GM18526 (cell line): ENCODE measurements around the gene FGF4.

Experiments used
- POLR2A ChIP-seq: IDR thresholded peaks from 3 replicates; pipeline ENCODE4 v1.6.1; 2011; ENCODE audit not compliant: insufficient read length; ENCODE audit errors: extremely low read depth

Gene FGF4

DNA sequence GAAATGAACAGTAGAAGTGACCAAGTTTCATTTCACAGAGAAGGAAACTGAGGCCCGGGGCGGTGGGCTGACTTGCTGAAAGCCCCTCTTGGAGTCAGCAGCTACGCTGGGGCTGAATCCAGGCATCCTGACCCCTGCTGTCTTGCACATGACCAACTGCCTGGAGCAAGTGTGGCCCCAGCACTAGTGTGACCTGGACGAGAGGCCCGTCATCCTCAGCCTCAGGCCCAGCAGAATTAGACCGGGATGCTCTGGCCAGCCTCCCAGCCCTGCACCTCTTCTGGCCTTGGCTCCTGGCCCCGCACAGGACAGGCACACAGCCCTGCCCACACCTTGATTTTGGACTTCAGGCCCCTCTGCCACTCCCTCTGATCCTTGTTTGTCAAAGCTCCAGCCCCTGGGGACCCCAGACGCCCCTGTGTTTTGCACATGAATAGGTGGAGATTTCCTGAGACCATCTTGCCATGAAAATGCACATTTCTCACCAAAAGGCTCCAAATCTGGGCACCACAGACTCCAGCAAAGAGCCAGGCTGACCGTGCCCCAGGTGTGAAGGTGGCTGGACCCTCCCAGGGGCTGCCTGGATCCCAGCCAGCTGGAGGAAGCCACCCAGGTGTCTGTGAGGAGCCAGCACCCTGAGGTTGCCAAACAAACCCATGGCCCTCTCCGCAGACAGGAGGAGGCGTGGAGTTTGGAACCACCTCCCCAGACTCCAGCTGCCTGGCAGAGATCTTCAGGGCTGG, 24.9 kb downstream of the FGF4 start:
- no peak for TF ChIP-seq POLR2A

DNA sequence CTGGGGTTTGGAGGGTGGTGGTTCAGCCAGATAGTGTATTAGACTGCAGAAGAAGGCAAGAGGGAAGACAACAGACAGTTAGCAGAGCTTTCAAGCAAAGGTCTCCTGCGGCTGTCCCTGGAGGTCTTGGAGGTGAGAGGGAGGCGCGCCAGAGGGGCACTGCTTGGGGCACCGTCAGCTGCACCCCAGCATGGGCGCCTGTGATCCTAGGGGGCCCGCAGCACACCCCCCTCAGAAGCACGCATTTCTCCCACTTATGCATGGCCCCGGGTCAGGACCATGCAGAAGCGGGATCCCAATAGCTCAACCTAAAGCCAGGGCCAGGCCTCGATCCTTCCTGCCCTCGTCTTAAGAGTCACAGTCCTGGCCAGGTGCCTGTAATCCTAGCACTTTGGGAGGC, 26.5 kb downstream of the FGF4 start:
- TF ChIP-seq POLR2A = no peak

DNA sequence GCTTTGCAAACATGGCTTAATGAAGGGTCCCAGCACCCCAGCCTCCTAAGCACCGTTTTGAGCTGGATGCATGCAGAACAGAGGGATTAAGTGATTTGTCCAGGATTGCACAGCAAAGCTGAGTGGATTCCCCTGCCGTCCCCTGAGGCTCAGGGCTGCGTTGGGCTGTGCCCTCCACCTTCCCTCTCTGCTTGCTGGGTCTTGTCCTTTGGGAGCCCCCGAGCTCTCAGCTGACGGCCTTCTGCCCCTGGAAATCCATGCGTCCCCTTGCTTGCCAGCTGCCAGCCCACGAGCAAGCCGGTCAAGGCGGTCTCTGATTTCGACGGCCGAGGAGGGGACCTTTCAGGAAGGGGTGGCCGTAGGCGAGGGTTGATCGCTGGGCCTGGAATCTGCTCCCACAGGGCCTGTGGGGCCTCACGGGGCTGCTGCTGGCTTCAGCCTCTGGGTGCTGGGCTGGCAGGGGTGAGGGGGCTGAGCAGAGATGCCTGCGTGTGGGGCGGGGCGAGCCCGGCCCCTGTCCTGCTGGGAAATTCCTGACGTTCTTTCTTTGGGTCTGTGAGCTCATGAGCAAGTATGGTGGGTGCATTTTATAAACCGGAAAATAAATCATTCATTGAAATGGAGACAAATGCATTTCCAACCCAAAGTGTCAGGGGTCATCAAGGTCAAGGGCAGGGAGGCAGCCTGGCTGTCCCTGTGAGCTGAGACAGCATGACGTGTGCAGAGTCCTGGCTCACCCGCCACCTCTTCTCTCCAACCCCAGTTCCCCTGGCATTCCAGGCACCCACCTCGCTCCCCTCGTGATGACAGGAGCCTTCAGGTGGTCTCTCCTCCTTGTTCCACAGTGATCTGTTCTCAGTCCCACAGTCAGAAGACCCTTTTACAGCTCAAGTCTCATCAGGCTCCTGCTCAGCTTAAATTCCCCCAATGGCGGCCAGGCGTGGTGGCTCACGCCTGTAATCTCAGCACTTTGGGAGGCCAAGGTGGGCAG, 28.1 kb downstream of the FGF4 start:
- no peak for TF ChIP-seq POLR2A

DNA sequence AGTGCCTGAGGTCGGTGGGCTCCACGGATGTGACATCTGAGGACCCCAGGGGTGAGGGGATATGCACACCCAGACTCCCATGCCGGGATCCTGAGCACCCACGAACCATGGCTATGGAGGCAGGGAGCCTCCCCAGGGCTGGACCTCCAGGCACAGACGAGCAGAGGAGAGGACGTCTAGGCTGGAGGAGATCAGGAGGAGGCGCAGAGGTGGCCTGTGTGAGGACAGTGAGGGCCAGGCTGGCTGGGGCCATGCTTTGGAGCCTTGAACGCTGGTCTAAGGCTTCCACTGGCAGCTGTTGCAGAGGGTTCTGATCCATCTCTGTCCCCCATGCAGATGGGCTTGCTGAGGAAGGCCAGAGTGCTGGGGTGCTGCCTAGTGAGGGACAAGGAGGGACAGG, 29.0 kb downstream of the FGF4 start:
- TF ChIP-seq POLR2A = no peak

DNA sequence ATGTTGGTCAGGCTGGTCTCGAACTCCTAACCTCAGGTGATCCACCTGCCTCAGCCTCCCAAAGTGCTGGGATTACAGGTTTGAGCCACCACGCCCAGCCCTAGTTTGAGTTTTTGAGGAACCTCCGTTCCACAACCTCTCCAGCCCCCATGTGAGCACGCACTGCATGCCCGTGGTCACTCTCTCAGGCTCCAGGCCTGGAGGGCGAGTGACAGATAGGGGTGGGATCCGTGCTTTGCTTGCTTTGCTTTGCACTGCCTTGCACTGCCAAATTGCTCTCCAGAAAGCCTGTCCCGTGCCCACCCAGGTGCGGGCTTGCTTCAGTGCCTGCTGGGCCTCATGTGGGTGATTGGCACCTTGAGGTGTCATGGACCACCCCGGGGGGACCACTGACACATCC, 29.9 kb downstream of the FGF4 start:
- TF ChIP-seq POLR2A = no peak

DNA sequence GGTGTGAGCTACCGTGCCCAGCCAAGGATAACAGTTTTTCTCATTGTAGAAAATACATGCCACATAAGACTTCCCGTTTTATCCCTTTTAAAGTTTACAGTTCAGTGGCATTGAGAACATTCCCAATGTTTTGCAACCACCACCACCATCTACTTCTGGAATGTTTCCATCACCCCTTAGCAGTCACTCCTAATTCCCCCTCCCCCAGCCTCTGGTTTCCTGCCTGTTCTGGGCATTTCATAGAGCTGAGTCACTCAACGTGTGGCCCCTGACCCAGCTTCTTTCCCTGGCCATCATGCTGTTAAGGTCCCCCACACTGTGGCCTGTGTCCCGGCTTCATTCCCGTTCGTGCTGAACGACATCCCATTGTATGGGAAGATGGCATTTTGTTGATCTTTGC, 30.7 kb downstream of the FGF4 start:
- TF ChIP-seq POLR2A = no peak

DNA sequence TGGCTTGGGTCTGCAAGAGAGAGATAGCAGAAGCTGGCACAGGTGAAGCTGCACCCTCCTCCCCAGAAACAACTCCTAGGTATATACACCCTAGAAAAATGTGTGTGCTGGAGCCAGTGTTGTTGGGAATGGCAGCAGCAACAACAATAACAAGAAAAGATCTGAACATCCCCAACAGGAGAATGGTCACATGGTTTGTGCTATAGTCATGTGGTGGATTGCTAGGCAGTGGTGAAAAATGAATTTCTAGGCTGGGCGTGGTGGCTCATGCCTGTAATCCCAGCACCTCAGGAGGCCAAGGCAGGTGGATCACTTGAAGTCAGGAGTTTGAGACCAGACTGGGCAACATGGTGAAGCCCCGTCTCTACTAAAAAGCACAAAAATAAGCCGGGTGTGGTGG, 40.3 kb downstream of the FGF4 start:
- no peak for TF ChIP-seq POLR2A

DNA sequence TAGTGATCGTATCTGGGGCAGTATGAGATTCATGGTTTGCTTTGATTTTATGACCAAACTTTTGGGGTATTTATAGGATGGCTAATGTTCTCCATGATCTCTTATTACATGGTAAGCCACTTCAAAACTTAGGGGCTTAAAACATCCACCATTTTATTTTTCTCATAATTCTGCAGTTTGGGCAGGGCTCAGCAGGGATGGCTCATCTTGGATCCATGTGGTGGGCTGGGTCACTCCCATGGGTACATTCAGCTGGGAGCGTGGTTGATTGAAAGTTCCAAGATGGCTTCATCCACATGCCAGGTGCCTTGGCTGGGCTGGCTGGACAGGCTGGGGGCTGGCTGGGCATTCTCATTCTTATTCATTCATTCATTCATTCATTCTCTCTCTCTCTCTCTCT, 40.8 kb downstream of the FGF4 start:
- no peak for TF ChIP-seq POLR2A

DNA sequence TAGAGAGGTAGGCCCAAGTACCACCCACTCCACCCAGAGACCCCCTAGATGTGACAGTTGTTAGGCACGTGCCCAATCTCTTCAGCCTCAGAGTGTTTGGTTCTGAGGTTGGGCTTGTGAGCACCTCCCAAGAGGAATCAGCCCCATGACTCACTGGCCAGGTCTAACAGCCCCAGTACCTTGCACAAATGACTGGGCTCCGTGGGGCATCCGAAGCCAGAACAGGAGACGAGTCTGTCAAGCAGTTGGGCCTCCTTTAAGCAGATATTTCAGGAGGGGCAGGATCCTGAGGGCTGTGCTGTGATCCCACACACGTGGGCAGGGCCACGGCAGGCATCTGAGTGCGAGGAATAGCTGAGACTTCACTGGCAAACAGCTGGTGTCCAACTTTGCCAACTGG, 42.2 kb downstream of the FGF4 start:
- TF ChIP-seq POLR2A = no peak

DNA sequence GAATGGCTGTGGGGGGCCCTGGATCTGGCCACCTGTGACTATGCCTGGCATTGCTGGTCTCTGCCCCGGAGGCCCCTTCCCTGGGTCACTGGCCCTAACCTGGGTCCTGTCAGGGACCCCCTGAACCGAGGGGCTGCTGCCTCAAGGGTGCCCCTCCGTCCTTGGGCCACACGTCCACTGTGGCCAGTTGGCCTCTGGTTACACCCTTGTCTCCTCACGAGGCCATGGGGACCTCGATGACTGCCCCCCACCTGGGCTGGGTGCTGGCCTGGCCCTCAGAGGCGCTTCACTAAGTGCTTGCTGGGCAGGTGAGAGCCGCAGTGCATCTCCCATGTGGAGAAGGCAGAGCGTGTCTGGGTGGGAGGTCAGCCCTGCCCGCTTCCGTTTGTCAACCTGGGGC, 44.0 kb downstream of the FGF4 start:
- TF ChIP-seq POLR2A = no peak

DNA sequence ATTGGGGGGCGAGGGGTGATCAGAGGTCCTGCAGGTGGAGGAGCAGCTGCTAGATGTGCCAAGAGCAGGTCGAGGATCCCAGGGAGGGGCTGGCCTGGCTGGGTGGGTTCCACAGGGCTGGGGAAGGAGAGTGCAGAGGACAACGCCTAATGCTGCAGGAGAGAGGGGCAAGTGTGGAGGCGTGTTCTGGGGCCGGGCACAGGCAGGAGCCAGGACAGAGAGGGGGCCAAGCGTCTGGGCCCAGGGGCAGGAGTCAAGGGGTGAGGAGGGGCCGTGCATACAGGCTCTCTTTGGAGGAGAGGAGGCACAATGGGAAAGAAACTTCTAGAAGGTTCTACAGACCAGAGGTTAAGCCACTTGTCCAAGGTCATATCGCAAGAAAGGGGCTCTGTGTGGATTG, 44.6 kb downstream of the FGF4 start:
- no peak for TF ChIP-seq POLR2A

DNA sequence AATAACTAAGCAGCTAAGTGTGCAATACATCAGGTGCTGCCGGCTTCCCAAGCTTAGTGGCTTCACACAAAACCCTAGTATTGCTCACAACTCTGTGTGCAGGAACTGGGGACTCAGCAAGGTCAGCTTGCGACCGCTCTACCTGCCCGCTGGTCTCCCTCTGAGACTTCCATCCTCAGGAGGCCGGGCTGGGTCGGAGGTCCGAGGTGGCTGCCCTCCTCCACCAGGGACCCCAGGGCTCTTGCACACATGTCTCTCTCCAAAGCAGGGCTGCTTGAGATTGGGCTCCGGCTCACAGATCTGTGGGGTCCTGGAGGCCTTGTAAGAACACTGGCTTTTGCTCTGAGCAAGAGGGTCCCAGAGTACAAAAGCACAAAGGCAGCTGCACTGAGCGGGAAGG, 45.9 kb downstream of the FGF4 start:
- no peak for TF ChIP-seq POLR2A

DNA sequence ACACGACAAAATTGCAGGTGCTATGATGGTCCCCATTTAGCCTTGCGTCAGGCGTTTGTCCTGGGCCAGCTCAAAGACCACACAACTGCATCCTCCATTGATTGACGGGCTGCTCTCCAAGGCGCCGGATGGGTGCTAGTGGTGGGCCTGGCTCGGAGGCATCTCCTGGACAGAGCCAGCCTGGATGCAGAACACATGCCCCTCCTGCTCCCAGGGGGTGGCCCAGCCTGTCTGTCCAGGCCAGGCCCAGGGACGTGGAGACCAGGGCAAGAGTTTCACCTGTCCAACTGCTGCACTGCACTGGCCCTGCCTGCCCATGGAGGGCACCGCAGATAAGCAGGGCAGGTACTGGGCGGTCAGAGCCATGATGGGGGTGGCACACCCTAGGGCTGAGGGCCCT, 47.9 kb downstream of the FGF4 start:
- no peak for TF ChIP-seq POLR2A

DNA sequence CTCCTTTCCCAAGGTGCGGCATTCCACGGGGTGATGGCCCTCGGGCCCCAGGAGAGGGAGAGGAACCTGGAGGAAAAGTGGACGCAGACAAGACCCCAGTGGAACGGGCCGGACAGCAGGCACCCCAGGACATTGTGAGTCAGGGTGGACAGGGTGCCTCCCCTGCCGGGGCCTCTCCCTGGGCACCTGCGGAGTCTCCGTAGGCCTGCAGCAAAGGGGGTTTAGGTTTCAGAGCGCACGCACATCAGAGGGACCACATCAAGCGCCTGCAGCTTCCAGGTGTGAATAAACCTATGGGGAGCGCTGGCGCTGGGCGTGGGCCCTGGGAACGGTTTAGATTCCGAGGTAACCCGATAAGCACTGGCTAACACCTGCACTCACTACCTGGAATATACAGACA, 48.7 kb downstream of the FGF4 start:
- TF ChIP-seq POLR2A = no peak

DNA sequence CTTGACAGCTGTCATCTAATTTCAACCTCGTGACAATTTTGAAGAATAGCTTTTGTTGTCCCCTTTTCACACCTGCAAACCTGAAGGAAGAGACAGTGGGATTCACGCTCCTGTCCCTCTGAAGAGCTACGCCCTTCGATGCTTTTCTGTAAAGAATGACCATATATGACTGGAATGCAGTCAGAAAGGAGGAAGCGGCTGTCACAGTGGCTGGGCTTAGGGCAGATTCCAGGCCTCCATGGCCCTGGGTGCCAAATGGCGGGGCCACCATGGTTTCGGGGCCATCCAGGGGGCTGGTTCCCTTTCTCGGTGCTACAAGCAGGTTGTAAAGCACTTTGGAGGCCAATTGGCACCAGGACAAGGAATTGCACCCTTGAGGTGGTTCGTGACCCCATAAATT, 49.1 kb downstream of the FGF4 start:
- no peak for TF ChIP-seq POLR2A

DNA sequence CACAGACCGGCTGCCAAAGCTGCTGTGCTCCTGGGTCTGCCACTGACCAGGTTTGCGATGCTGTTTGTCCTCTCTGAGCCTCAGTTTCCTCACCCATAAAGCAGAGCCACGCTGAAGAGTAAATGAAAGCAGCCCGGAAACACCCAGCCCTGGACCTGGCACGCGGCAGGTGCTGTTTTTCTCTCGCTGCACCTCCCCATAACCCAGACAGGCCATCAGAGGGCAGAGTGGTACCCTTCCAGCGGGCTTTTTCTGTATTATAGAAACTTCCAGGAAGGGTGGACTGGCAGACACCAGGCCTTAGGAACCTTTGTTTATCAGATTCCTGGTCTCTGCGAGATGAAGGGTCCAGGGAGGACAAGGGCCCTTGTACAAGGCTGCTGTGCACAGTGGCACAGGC, 53.4 kb downstream of the FGF4 start:
- no peak for TF ChIP-seq POLR2A
